Caco-2 (cell line): ENCODE data around the gene DPH2. TPM values are rescaled to one million over a fixed set of nuclear protein-coding genes. Genes with fewer than 3 reads are reported as not detected.

ENCODE experiments used
- BruUV-seq: library from RNA; stranded (reverse); fragments of 400-500 nt; replicated peaks from 2 replicates; lab custom pipeline; 2021; lab: Mats Ljungman, UMichigan
- CTCF ChIA-PET: fragments of 300-600 bp; sonication (Branson Sonifier 250); formaldehyde crosslinking; loops from one replicate; lab custom pipeline; 2022; ENCODE audit warnings: antibody characterized with exemption; lab: Charles Lee
- POLR2A ChIA-PET: fragments of 300-600 bp; sonication (Branson Sonifier 250); formaldehyde crosslinking; loops from one replicate; lab custom pipeline; 2022; ENCODE audit warnings: antibody characterized with exemption; lab: Charles Lee
- DNase-seq, 2 experiments: peaks; one replicate each; pipeline versions ENCODE4 v3.0.0 to v3.0.0-alpha.2; 2020 to 2022
- H3K27me3 ChIP-seq: replicated peaks from 2 replicates; pipeline ENCODE4 v1.6.0; 2011; ENCODE audit warnings: low read length; ENCODE audit not compliant: control insufficient read depth, insufficient read depth
- H3K36me3 ChIP-seq: 2 replicates; pipeline ENCODE4 v1.5.1; 2011; ENCODE audit warnings: low read length; ENCODE audit not compliant: control insufficient read depth, insufficient read depth
- H3K4me1 ChIP-seq: fragments of 250-450 bp; sonication (Bioruptor Pico); 2 replicates; pipeline ENCODE4 v1.5.1; 2020; ENCODE audit warnings: mild to moderate bottlenecking
- H3K4me3 ChIP-seq: 2 replicates; pipeline ENCODE4 v1.5.1; 2011; ENCODE audit warnings: low read depth, mild to moderate bottlenecking, control low read depth, low read length
- H3K9me3 ChIP-seq: fragments of 250-450 bp; sonication (Bioruptor Pico); 2 replicates; pipeline ENCODE4 v1.5.1; 2020; ENCODE audit warnings: mild to moderate bottlenecking, moderate library complexity
- H3K27ac Mint-ChIP-seq: one replicate; pipeline ENCODE4 v1.8.0; 2022; ENCODE audit warnings: mixed read lengths; ENCODE audit not compliant: unreplicated experiment
- H3K27me3 Mint-ChIP-seq: one replicate; pipeline ENCODE4 v1.8.0; 2022; ENCODE audit warnings: mixed read lengths; ENCODE audit not compliant: insufficient read depth, unreplicated experiment
- H3K36me3 Mint-ChIP-seq: one replicate; pipeline ENCODE4 v1.8.0; 2022; ENCODE audit warnings: mild to moderate bottlenecking, mixed read lengths; ENCODE audit not compliant: insufficient read depth, unreplicated experiment
- H3K4me1 Mint-ChIP-seq: one replicate; pipeline ENCODE4 v1.8.0; 2022; ENCODE audit warnings: low read depth, mixed read lengths; ENCODE audit not compliant: unreplicated experiment
- H3K4me3 Mint-ChIP-seq: one replicate; pipeline ENCODE4 v1.8.0; 2022; ENCODE audit warnings: mild to moderate bottlenecking, moderate library complexity, mixed read lengths; ENCODE audit not compliant: unreplicated experiment
- H3K9me3 Mint-ChIP-seq: one replicate; pipeline ENCODE4 v1.8.0; 2022; ENCODE audit warnings: mixed read lengths; ENCODE audit not compliant: unreplicated experiment
- CTCF ChIP-seq, 2 experiments: fragments of 200-600 bp in 1 of 2; IDR thresholded peaks; 1 replicate in 1 of 2; 2 replicates in 1 of 2; pipeline versions ENCODE4 v1.5.1 to v1.8.0; 2011 to 2022; ENCODE audit warnings: antibody characterized with exemption in 1 of 2, control low read depth in 1 of 2, inconsistent platforms in 1 of 2, low read depth in 1 of 2, low read length in 1 of 2, mild to moderate bottlenecking in 1 of 2, moderate library complexity in 1 of 2; ENCODE audit not compliant: insufficient read depth in 1 of 2, severe bottlenecking in 1 of 2, unreplicated experiment in 1 of 2
- intact Hi-C: fragments of 100-400 bp; cut with micrococcal nuclease; formaldehyde crosslinking; loops from one replicate; pipeline ENCODE4 v1.10.0; 2022; ENCODE audit not compliant: unreplicated experiment
- total RNA-seq: library from RNA; stranded (reverse); gene quantifications from 2 replicates; pipeline ENCODE4 v1.2.3, GENCODE V29; 2022

The DPH2 gene
- total RNA-seq, 1 experiment from 2014 or later, result 29.0 TPM

- H3K4me1 ChIP-seq, result peaks cover 13% of the 10 kb centered on the region
- H3K27ac Mint-ChIP-seq, result no peak overlapping the region
- H3K36me3 Mint-ChIP-seq, result peaks cover 22% of the 10 kb centered on the region
Measured at GRCh38 chr1:43983253-43983899, 13.6 kb downstream of the DPH2 start.

GRCh38 chr1:43984855-43985254 is 15.0 kb downstream of the DPH2 start:
- no peak for DNase-seq
- Mint-ChIP-seq H3K27me3 (no peaks in the 10 kb centered on the region), H3K27ac (no peak overlapping the region), H3K36me3 (peaks cover 20% of the 10 kb centered on the region), H3K4me3 (no peak overlapping the region), H3K4me1 (peaks cover 30% of the 10 kb centered on the region), H3K9me3 (no peaks in the 10 kb centered on the region)
- CTCF ChIA-PET, result no interaction called here
- TF ChIP-seq CTCF (IDR thresholded peaks at IDR 0.05; ENCODE audit: insufficient read depth in 1 of 2, low read depth in 1 of 2, low read length in 1 of 2, severe bottlenecking in 1 of 2, unreplicated experiment in 1 of 2), result no peak
- BruUV-seq, result no TSS peak
- Histone ChIP-seq H3K4me3 (no peak overlapping the region), H3K27me3 (no peaks in the 10 kb centered on the region), H3K9me3 (no peaks in the 10 kb centered on the region), H3K4me1 (peaks cover 11% of the 10 kb centered on the region), H3K36me3 (no peaks in the 10 kb centered on the region; the same call in 1 of the 2 replicates)
- intact Hi-C loops, result no loop called here
- POLR2A ChIA-PET, result no interaction called here

More at GRCh38 chr1:43983253-43983899, 13.6 kb downstream of the DPH2 start:
- TF ChIP-seq CTCF (IDR thresholded peaks at IDR 0.05; ENCODE audit: insufficient read depth in 1 of 2, low read depth in 1 of 2, low read length in 1 of 2, severe bottlenecking in 1 of 2, unreplicated experiment in 1 of 2), result no peak
- Histone ChIP-seq H3K4me3 (no peak overlapping the region), H3K9me3 (no peaks in the 10 kb centered on the region), H3K36me3 (no peaks in the 10 kb centered on the region; the same call in 1 of the 2 replicates), H3K27me3 (no peaks in the 10 kb centered on the region)
- Mint-ChIP-seq H3K9me3 (no peaks in the 10 kb centered on the region), H3K4me1 (peaks cover 30% of the 10 kb centered on the region), H3K4me3 (no peak overlapping the region), H3K27me3 (no peaks in the 10 kb centered on the region)
- DNase-seq, result no peak
- intact Hi-C loops, result no loop called here
- no TSS peak for BruUV-seq
- ChIA-PET POLR2A (no interaction called here), CTCF (no interaction called here)

- intact Hi-C loops, result no loop called here
- Histone ChIP-seq H3K4me3 (no peak overlapping the region), H3K4me1 (peaks cover 12% of the 10 kb centered on the region; the same call in 1 of the 2 replicates), H3K27me3 (no peaks in the 10 kb centered on the region), H3K9me3 (no peaks in the 10 kb centered on the region), H3K36me3 (no peaks in the 10 kb centered on the region; the same call in 1 of the 2 replicates)
- TF ChIP-seq CTCF (IDR thresholded peaks at IDR 0.05; ENCODE audit: insufficient read depth in 1 of 2, low read depth in 1 of 2, low read length in 1 of 2, severe bottlenecking in 1 of 2, unreplicated experiment in 1 of 2), result no peak
- DNase-seq, result no peak
- H3K9me3 Mint-ChIP-seq, result no peaks in the 10 kb centered on the region
- peak overlapping the region; percentile 43 for H3K27ac Mint-ChIP-seq
- no peak overlapping the region for H3K4me3 Mint-ChIP-seq
- no TSS peak for BruUV-seq
- peaks cover 23% of the 10 kb centered on the region for H3K4me1 Mint-ChIP-seq
- CTCF ChIA-PET, result no interaction called here
- H3K27me3 Mint-ChIP-seq, result no peaks in the 10 kb centered on the region
- H3K36me3 Mint-ChIP-seq, result peaks cover 14% of the 10 kb centered on the region
- POLR2A ChIA-PET, result no interaction called here
Measured at GRCh38 chr1:43985984-43986595, 16.3 kb downstream of the DPH2 start.
